ENCODE results near the gene NEK4.

Gene NEK4

DNA sequence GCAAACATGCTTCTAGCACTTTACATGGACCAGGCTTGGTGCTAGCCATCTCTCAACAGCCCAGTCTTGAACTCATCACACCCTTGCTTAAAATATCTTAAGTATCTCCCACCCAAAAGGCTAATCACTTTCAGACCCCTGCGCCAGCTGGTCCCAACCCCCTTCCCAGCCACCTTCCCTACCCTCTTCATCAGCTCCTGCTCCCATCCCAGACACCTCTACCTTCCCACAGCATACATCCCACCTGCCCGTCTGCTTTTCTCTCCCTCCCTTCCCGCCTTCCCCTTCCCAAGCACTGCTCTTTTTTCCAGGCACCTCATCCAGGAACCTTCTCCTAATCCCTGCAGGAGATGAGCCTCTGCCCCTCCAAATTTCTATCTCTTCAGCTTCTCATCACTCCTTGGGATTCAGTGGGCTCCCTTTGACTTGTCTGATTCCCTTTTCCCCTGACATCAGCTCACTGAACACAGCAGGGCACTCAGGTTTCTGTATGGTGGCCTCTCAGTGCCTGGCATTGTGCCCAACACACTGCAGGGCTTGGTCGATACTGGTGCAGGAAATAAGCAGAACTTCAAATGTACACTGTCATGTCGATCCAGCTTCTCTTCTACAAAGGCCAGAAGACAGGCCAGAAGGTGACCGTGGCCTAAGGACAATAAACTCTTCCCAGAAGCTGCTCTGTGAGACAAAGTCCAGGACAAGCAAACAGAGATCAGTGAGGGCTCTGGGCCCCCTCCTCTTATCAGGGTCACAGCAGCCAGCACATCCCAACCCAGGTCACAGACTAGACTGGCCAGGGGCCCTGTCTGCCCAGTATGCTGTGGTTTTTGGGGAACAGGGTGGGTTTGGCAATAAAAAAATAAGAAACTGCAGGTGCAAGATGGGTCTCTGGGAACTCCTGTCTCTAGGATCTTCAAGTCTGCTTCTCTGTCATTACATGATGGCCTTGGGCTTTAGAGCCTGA, 4.4 kb upstream of the NEK4 start:
- H3K27ac Mint-ChIP-seq: no peak overlapping the region
- no peaks in the 10 kb centered on the region for H3K9me3 Mint-ChIP-seq
- H3K4me1 Mint-ChIP-seq: peaks cover 12% of the 10 kb centered on the region
- no peak overlapping the region for H3K4me3 Mint-ChIP-seq
- H3K27me3 Mint-ChIP-seq: no peaks in the 10 kb centered on the region
- H3K36me3 Mint-ChIP-seq: no peaks in the 10 kb centered on the region

DNA sequence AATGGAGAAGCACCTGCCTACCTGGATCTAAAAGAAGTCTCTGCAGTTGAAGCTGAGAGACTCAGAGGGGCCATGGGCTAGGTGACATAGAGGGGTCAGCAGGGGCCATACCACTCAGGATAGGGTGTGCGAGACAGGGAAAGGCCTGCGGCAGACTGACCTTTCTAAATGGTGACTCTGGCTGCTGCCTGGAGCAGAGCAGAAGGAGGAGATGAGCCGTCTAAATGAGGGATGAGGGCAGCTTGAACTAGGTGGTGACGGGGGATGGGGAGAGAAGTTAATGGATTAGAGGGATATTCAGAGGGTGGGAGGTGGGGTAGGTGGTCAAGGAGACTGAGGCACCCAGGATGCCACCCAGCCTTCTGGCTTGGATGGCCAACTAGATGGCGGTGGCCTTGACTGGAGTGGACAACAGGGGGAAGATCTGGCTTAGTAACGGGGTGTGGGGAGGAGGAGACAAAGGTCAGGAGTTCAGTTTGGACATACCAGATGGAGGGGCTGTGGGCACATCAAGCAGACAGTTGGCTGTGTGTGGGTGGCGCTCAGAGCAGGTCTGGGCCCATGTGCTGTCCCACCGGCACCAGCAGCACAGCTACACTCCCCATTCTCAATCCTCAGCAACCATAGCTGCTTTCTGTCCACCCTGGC, 3.5 kb upstream of the NEK4 start:
- Mint-ChIP-seq H3K27ac (no peak overlapping the region), H3K4me3 (no peak overlapping the region), H3K36me3 (no peaks in the 10 kb centered on the region), H3K4me1 (peaks cover 22% of the 10 kb centered on the region), H3K27me3 (no peaks in the 10 kb centered on the region), H3K9me3 (no peaks in the 10 kb centered on the region)

DNA sequence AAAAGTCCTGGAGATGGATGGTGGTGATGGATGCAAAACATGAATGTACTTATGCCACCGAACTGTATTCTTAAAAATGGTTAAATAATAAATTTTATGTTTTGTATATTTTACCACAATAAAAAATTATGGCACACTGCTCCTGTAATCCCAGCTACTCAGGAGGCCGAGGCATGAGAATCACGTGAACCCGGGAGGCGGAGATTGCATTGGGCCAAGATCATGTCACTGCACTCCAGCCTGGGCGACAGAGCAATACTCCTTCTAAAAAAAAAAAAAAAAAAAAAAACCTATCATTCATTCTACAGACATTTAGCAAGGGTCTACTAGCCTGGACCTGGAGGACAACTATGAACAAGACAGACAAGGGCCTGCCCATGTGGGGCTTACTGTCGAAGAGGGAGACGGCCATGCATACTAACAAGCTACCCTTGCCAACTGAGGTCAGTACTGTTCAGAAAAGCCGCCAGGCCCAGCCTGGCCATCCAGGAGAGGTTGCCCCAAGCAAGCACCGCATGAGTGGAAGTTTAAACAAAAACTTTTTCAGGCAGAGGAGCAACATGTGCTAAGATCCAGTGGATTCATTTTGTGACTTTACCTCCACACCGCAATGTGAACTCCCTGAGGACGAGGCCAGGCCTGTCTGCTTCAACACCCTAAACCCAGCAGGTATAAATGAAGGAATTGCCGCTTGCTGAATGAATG, 2.8 kb upstream of the NEK4 start:
- Mint-ChIP-seq H3K27me3 (no peaks in the 10 kb centered on the region), H3K4me3 (no peak overlapping the region), H3K9me3 (no peaks in the 10 kb centered on the region), H3K4me1 (peaks cover 22% of the 10 kb centered on the region), H3K36me3 (no peaks in the 10 kb centered on the region), H3K27ac (no peak overlapping the region)

DNA sequence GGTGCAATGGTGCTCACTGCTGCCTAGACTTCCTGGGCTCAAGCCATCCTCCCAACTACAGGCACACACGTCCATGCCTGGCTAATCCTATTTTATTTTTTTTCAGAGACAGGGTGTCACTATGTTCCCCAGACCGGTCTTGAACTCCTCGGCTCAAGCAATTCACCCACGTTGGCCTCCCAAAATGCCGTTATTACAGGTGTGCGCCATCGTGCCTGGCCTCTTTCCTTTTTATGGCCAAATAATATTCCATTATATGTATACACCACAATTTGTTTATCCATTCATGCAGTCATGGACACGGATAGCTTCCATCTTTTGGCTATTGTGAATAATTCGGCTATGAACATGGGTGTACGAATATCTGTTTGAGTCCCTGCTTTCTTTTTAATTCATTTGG, 962 bp upstream of the NEK4 start:
- peak overlapping the region; percentile 96 for H3K27ac Mint-ChIP-seq
- no peaks in the 10 kb centered on the region for H3K27me3 Mint-ChIP-seq
- peaks cover 22% of the 10 kb centered on the region for H3K4me1 Mint-ChIP-seq
- peak overlapping the region; percentile 95 for H3K4me3 Mint-ChIP-seq
- no peaks in the 10 kb centered on the region for H3K36me3 Mint-ChIP-seq
- H3K9me3 Mint-ChIP-seq: no peaks in the 10 kb centered on the region

DNA sequence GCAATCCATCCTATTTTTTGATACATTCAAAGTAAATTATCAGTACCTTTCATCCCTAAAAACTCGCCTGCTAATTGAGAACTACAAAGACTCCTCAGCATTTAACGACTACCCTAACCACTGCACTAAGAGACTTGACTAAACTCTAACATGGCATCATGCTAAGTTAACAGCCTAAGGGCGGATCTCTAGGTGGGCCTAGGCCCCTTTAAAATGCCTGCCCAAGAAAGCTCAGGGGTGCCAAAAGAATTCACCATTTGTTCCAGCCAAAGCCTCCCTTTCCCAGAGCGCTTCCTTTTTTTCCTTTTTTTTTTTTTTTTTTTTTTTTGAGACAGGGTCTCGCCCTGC, 568 bp upstream of the NEK4 start:
- Mint-ChIP-seq H3K27me3 (no peaks in the 10 kb centered on the region), H3K4me1 (peaks cover 22% of the 10 kb centered on the region), H3K4me3 (peak overlapping the region; percentile 95), H3K27ac (peak overlapping the region; percentile 96), H3K36me3 (no peaks in the 10 kb centered on the region), H3K9me3 (no peaks in the 10 kb centered on the region)

DNA sequence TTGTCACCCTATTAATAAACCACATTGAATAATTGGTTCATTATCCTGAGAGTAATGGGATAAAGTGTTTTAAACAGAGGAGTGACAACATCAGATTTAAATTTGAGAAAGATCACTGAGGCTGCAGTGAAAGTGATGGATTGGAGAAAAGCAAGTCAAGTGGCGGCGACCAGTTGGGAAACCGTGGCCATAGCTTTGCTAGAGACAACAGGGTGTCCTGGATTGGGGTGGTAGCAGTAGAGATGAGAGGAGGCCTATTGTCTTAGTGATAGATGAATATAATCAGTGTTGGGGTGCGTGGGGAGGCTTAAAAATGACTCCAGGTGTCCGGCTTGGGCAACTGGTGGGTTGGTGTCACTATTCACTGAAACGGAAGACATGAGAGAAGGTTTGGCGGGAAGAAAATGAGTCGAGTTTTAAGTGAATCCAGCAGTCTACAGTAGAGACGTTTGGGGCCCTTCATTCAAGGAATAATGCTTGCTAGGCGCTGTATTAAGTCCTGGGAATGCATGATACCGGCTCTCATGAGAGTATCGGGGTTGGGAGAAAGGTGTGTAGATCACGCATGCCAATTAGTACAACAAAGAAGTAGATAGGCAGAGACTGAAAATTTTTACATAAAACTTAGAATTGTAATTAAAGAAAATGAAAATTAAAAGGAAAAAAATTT, 819 bp downstream of the NEK4 start:
- Mint-ChIP-seq H3K27ac (peak overlapping the region; percentile 83), H3K9me3 (no peaks in the 10 kb centered on the region), H3K4me3 (peak overlapping the region; percentile 95), H3K4me1 (peaks cover 22% of the 10 kb centered on the region), H3K27me3 (no peaks in the 10 kb centered on the region), H3K36me3 (no peaks in the 10 kb centered on the region)

DNA sequence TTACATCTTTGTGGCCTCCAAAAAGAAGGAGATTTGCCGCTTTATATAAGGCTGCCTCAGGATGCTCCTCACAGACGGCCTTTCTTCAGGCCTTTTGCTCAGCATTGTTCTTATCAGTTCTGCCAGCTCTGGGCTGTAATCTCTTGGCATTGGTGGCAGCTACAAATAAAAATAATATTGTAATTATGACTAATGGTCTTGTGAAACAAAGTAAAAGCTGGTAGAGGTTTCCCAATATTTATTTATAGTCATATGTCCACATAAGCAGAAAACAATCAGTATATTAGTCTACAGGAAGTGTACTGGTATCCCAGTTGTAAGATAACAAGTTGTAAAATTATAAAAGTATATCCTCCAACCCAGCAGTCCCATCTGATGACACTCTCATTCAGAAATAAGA, 7.3 kb downstream of the NEK4 start:
- no peaks in the 10 kb centered on the region for H3K27me3 Mint-ChIP-seq

DNA sequence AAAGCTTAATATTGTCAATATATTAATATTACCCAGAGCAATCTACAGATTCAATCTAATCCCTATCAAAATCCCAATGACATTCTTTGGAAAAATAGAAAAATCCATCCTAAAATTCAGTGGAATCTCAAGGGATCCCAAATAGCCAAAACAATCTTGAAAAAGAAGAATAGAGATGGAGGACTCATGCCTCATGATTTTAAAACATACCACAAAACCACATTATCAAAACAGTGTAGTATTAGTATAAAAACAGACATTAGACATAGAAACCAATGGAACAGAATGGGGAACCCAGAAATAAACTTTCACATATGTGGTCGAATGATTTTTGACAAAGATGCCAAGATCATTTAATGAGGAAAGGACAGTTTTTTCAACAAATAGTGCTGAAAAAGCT, 14.6 kb downstream of the NEK4 start:
- Mint-ChIP-seq H3K36me3 (peaks cover 15% of the 10 kb centered on the region), H3K4me3 (no peak overlapping the region), H3K9me3 (no peaks in the 10 kb centered on the region), H3K27ac (no peak overlapping the region), H3K4me1 (no peaks in the 10 kb centered on the region), H3K27me3 (no peaks in the 10 kb centered on the region)

More for the DNA sequence above, 7.3 kb downstream of the NEK4 start:
- H3K4me3 Mint-ChIP-seq: no peak overlapping the region
- peaks cover 12% of the 10 kb centered on the region for H3K36me3 Mint-ChIP-seq
- no peaks in the 10 kb centered on the region for H3K9me3 Mint-ChIP-seq
- no peaks in the 10 kb centered on the region for H3K4me1 Mint-ChIP-seq
- H3K27ac Mint-ChIP-seq: no peak overlapping the region

DNA sequence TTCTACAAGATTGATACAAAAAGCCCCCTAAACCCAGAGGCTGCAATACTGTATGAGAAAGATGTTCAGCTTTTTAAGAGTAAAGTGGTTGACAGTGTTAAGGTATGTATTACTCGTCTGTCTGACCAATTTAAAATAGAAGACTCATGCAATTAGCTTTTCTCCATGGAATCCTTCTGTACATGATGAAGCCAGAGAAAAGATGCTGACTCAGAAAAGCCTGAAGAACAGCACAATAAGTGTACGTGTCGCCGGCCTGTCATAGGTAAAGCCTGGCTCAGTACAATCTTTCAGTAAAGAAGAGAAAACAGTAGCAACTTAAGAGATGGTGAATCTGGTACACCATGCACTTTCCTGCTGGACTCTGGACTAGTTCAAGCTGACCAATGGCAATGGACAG, 16.4 kb downstream of the NEK4 start:
- Mint-ChIP-seq H3K36me3 (peaks cover 12% of the 10 kb centered on the region), H3K4me3 (no peak overlapping the region), H3K27me3 (no peaks in the 10 kb centered on the region), H3K4me1 (no peaks in the 10 kb centered on the region), H3K9me3 (no peaks in the 10 kb centered on the region), H3K27ac (no peak overlapping the region)

DNA sequence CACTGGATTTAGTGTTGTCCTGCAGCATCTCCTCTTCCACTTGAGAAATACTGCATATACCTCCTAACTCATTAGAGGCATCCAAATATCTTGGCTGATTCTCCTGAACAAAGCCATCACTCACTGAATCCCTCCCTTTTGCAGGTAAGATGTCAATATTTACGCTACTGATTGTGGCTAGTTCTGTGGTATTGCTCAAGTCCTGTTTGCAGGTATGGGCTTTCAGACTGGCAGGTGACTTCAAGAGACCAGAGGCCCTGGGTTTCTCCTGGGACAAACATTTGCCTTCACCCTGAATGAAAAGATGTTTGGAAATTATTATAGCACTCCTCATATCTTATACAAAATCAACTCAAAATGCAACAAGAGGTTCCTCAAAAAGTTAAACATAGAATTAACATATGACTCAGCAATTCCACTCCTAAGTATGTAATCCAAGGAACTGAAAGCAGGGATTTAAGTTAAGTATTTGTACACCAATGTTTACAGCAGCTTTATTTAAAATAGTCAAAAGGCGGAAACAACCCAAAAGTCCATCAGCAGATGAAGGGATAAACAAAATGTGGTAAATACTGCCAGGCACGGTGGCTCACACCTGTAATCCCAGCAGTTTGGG, 18.6 kb downstream of the NEK4 start:
- H3K4me3 Mint-ChIP-seq: no peak overlapping the region
- H3K36me3 Mint-ChIP-seq: peaks cover 13% of the 10 kb centered on the region
- H3K27me3 Mint-ChIP-seq: no peaks in the 10 kb centered on the region
- no peak overlapping the region for H3K27ac Mint-ChIP-seq
- no peaks in the 10 kb centered on the region for H3K9me3 Mint-ChIP-seq
- H3K4me1 Mint-ChIP-seq: no peaks in the 10 kb centered on the region

DNA sequence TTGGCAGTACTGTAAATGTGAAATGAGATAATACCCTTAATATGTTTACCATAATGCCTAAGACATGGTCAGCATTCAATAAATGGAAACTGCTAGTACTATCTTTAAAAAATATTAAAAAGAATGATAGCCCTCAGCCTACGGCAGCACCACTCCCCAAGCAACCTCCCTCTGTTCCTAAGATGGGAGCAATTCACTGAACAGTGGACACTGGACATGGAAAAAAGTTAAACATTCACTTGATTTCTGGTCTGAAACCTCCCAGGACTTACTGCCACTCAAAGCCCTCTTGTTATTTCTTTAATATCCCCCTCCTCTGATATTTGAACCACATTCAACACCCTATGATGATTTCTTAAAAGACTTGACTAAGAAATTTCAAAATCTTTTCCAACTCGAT, 27.0 kb downstream of the NEK4 start:
- H3K4me1 Mint-ChIP-seq: no peaks in the 10 kb centered on the region
- peaks cover 9% of the 10 kb centered on the region for H3K36me3 Mint-ChIP-seq
- no peak overlapping the region for H3K27ac Mint-ChIP-seq
- H3K4me3 Mint-ChIP-seq: no peak overlapping the region
- no peaks in the 10 kb centered on the region for H3K27me3 Mint-ChIP-seq
- H3K9me3 Mint-ChIP-seq: no peaks in the 10 kb centered on the region

DNA sequence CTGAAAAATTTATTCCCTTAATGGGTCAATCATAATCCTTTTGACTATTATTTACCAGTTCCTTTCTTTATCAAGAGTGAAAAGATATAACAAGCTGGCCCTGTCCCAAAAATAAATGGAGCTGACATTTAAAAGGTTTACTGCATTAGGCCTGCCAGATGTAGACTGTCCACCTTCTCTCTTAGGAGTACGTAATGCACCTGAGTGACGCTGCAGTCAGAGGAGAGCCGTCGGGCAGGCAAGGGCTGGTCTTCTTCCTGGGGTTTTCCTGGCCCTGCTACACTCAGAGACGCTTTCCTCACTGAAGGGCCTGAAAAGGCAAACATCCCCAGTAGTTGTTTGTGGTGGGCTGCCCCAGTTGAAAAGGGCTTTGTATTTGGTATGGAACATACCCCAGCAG, 27.6 kb downstream of the NEK4 start:
- Mint-ChIP-seq H3K27ac (no peak overlapping the region), H3K27me3 (no peaks in the 10 kb centered on the region), H3K4me3 (no peak overlapping the region), H3K4me1 (no peaks in the 10 kb centered on the region), H3K36me3 (peaks cover 4% of the 10 kb centered on the region), H3K9me3 (no peaks in the 10 kb centered on the region)

DNA sequence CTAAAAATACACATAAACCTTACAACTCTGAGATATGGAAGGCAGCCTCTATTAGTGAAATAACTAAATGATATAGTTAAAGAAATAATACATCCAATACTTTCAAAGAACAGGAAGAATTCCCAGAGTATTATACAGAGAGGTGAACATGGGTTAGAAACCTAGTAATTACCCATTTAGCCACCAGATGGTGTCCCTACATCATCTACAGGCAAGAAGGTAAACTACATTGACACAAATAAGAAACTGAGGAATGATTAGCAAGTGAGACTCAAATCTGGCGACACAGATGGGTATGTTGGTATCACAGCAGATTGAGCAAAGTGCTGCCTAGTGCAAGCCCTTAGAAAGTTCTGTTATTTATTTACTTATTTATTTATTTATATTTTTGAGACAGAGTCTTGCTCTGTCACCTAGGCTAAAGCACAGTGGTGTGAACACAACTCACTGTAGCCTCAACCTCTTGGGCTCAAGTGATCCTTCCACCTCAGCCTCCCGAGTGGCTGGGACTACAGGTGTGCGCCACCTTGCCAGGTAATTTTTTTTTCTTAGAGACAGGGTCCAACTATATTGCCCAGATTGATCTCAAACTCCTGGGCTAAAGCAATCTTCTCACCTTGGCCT, 28.2 kb downstream of the NEK4 start:
- H3K27ac Mint-ChIP-seq: no peak overlapping the region
- H3K4me3 Mint-ChIP-seq: no peak overlapping the region
- no peaks in the 10 kb centered on the region for H3K9me3 Mint-ChIP-seq
- no peaks in the 10 kb centered on the region for H3K27me3 Mint-ChIP-seq
- H3K4me1 Mint-ChIP-seq: no peaks in the 10 kb centered on the region
- peaks cover 5% of the 10 kb centered on the region for H3K36me3 Mint-ChIP-seq

DNA sequence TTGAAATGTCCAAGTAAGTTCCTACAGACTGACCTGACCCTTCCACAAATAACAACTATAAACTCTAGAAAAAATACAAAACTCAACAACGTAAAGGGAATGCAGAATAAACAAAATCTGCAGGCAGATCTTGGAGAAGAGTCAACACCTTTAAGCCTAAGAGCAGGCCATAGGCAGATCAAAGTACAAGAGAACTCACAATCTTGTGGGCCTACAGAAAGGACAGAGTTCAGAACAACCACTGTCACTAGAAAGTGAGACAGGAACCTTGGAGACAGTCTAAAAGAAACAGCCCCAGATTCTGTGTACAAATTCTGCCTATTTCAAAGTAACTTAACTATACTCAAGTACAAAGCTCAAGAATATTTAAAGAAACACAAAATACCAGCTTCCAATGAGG, 31.0 kb downstream of the NEK4 start:
- no peaks in the 10 kb centered on the region for H3K9me3 Mint-ChIP-seq
- H3K4me1 Mint-ChIP-seq: no peaks in the 10 kb centered on the region
- H3K36me3 Mint-ChIP-seq: peaks cover 15% of the 10 kb centered on the region
- H3K27ac Mint-ChIP-seq: no peak overlapping the region
- H3K27me3 Mint-ChIP-seq: no peaks in the 10 kb centered on the region
- H3K4me3 Mint-ChIP-seq: no peak overlapping the region
